Sigmoid colon (tissue), 7 donors: Measurements from ENCODE around the gene MYO7B. TPM values are rescaled to one million over a fixed set of nuclear protein-coding genes. Genes with fewer than 3 reads are reported as not detected.

Experiments
- DNase-seq: peaks from one replicate; pipeline ENCODE4 v3.0.0-alpha.2; 2019
- H3K27ac ChIP-seq, 4 donors: fragments of 200-600 bp; sonication (generic); one replicate each; pipeline ENCODE4 v1.5.1; 2016 to 2019; ENCODE audit warnings: mild to moderate bottlenecking in 1 of 4
- H3K27me3 ChIP-seq, 3 donors: fragments of 200-600 bp; sonication (generic); one replicate each; pipeline ENCODE4 v1.5.1; 2019; ENCODE audit warnings: mild to moderate bottlenecking in 1 of 3
- H3K36me3 ChIP-seq, 4 donors: fragments of 200-600 bp; sonication (generic); one replicate each; pipeline ENCODE4 v1.5.1; 2016 to 2019
- H3K4me1 ChIP-seq, 4 donors: fragments of 200-600 bp; sonication (generic); one replicate each; pipeline ENCODE4 v1.5.1; 2017 to 2019
- H3K4me3 ChIP-seq, 4 donors: fragments of 200-600 bp; sonication (generic); one replicate each; pipeline ENCODE4 v1.5.1; 2017 to 2019; ENCODE audit warnings: mild to moderate bottlenecking in 2 of 4, moderate library complexity in 1 of 4
- H3K9me3 ChIP-seq, 4 donors: fragments of 200-600 bp in 3 of 4; sonication (generic) in 3 of 4; one replicate each; pipeline versions ENCODE4 v1.5.1 to v1.6.1; 2013 to 2019
- CTCF ChIP-seq, 4 experiments: fragments of 450-650 bp in 3 of 4; fragments of 200-600 bp in 1 of 4; IDR thresholded peaks; one replicate each; pipeline ENCODE4 v1.5.1; 2016 to 2019; ENCODE audit warnings: antibody characterized with exemption in 4 of 4, mild to moderate bottlenecking in 3 of 4, moderate library complexity in 2 of 4
- EP300 ChIP-seq, 4 donors: sonication (generic); formaldehyde crosslinking; IDR thresholded peaks; one replicate each; pipeline ENCODE4 v1.6.1; 2017; ENCODE audit warnings: antibody characterized with exemption in 4 of 4
- POLR2A ChIP-seq, 2 donors: fragments of 450-650 bp; IDR thresholded peaks; one replicate each; pipeline ENCODE4 v1.6.1; 2016; ENCODE audit warnings: antibody characterized with exemption in 2 of 2, mild to moderate bottlenecking in 2 of 2, moderate library complexity in 2 of 2
- POLR2AphosphoS5 ChIP-seq, 4 donors: sonication (generic); formaldehyde crosslinking; IDR thresholded peaks; one replicate each; pipeline ENCODE4 v1.6.1; 2017; ENCODE audit warnings: antibody characterized with exemption in 4 of 4
- WGBS, 2 donors: extraction: QIAGEN DNeasy Blood & Tissue Kit; methylation state at CpG; one replicate each; pipeline ENCODE4 v1.1.7; 2013; 5-methylcytosine and 5-hydroxymethylcytosine counted together
- intact Hi-C: fragments of 100-400 bp; cut with DNase I; formaldehyde crosslinking; loops from one replicate; pipeline ENCODE4 v1.15.1; 2023
- polyA plus RNA-seq, 3 donors: library from polyadenylated mRNA; stranded (reverse); fragments of 200-250 nt; gene quantifications; one replicate each; pipeline ENCODE4 v1.2.3, GENCODE V29; 2013
- total RNA-seq, 4 donors: library from RNA; depleted of rRNA; stranded (reverse); fragments of >200 nt; gene quantifications; one replicate each; pipeline ENCODE4 v1.1.0, GENCODE V29; 2016
- donor health status: healthy with polysubstance abuse.
- donor health status: Bipolar disorder and iron deficiency.
- donor health status: healthy.

The MYO7B gene
- total and polyA plus RNA-seq, 7 donors = 0.54 to 128 (median 30.3) TPM; not detected in 1

DNA sequence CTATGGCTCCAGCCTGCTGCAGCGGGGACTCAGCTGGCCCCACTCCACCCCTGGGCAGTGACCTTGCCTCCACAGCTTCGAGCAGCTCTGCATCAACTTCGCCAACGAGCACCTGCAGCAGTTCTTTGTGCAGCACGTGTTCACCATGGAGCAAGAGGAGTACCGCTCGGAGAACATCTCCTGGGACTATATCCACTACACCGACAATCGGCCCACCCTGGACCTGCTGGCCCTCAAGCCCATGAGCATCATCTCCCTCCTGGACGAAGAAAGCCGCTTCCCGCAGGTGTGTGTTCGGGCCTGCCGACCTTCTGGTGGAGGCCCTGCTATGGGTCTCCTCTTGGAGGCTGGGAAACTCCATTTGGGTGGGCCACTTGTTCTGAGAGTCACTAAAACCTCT, 48.6 kb downstream of the MYO7B start:
- 95% methylated on average over 14 of the region's 14 CpGs for WGBS, 2 donors
- no peaks in the 10 kb centered on the region for H3K27me3 ChIP-seq
- TF ChIP-seq POLR2A (IDR thresholded peaks at IDR 0.05) = no peak
- TF ChIP-seq EP300 (IDR thresholded peaks at IDR 0.05) = no peak
- H3K36me3 ChIP-seq = no peaks in the 10 kb centered on the region
- H3K4me3 ChIP-seq = no peak overlapping the region
- intact Hi-C loops = no loop called here
- no peak overlapping the region for H3K27ac ChIP-seq
- no peaks in the 10 kb centered on the region for H3K9me3 ChIP-seq
- no peaks in the 10 kb centered on the region for H3K4me1 ChIP-seq
- no peak for DNase-seq

- no peaks in the 10 kb centered on the region for H3K36me3 ChIP-seq
- H3K9me3 ChIP-seq = no peaks in the 10 kb centered on the region
- no peak for DNase-seq
- H3K4me3 ChIP-seq = no peak overlapping the region
- no peak overlapping the region for H3K27ac ChIP-seq
- WGBS, 2 donors = 83% methylated on average over 8 of the region's 8 CpGs
- TF ChIP-seq POLR2AphosphoS5 (IDR thresholded peaks at IDR 0.05) (no peak), POLR2A (IDR thresholded peaks at IDR 0.05) (no peak), EP300 (IDR thresholded peaks at IDR 0.05) (no peak), CTCF (IDR thresholded peaks at IDR 0.05) (no peak)
- intact Hi-C loops = no loop called here
- H3K27me3 ChIP-seq = no peaks in the 10 kb centered on the region
- no peaks in the 10 kb centered on the region for H3K4me1 ChIP-seq
These were observed 49.1 kb downstream of the MYO7B start for GRCh38 chr2:127584516-127585033.

DNA sequence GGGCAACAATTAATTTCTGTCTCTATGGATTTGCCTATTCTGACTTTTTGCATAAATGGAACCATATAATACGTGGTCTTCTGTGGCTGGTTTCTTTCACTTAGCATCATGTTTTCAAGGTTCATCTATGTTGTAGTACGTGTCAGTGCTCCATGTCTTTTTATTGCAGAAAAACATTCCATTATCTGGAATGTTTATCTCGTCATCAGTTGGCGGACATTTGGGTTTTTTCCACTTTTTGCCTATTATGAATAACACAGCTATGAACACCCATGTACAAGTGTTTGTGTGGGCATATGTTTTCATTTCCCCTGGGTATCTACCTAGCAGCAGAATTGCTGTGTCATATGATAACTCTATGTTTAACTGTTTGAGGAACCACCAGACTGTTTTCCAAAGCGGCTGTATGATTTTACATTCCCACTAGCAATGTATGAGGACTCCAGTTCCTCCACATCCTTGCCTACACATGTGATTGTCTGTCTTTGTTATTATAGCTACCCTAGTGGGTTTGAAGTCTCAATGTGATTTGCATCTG, 49.9 kb downstream of the MYO7B start:
- Histone ChIP-seq H3K4me3 (no peak overlapping the region), H3K27ac (no peak overlapping the region), H3K4me1 (no peaks in the 10 kb centered on the region), H3K9me3 (no peaks in the 10 kb centered on the region), H3K36me3 (no peaks in the 10 kb centered on the region), H3K27me3 (no peaks in the 10 kb centered on the region)
- TF ChIP-seq CTCF (IDR thresholded peaks at IDR 0.05) (no peak), EP300 (IDR thresholded peaks at IDR 0.05) (no peak), POLR2AphosphoS5 (IDR thresholded peaks at IDR 0.05) (no peak), POLR2A (IDR thresholded peaks at IDR 0.05) (no peak)
- 86 to 93% methylated on average over 5 of the region's 5 CpGs for WGBS, 2 donors
- intact Hi-C loops = no loop called here
- no peak for DNase-seq

- TF ChIP-seq POLR2AphosphoS5 (IDR thresholded peaks at IDR 0.05) = no peak
- no peak for TF ChIP-seq POLR2A (IDR thresholded peaks at IDR 0.05)
- no peak for TF ChIP-seq EP300 (IDR thresholded peaks at IDR 0.05)
- TF ChIP-seq CTCF (IDR thresholded peaks at IDR 0.05) = no peak
- H3K36me3 ChIP-seq = no peaks in the 10 kb centered on the region
- WGBS, 2 donors = 91% methylated on average over 6 of the region's 6 CpGs
These were observed 50.7 kb downstream of the MYO7B start for GRCh38 chr2:127586136-127586535.

GRCh38 chr2:127586746-127587295, 51.3 kb downstream of the MYO7B start:
- no peaks in the 10 kb centered on the region for H3K9me3 ChIP-seq
- H3K4me1 ChIP-seq = no peaks in the 10 kb centered on the region
- DNase-seq = no peak
- H3K27ac ChIP-seq = no peak overlapping the region
- intact Hi-C loops = no loop called here
- 80 to 91% methylated on average over 4 of the region's 4 CpGs for WGBS, 2 donors
- no peaks in the 10 kb centered on the region for H3K36me3 ChIP-seq
- no peak overlapping the region for H3K4me3 ChIP-seq
- no peak for TF ChIP-seq CTCF (IDR thresholded peaks at IDR 0.05)
- no peak for TF ChIP-seq POLR2A (IDR thresholded peaks at IDR 0.05)
- no peak for TF ChIP-seq POLR2AphosphoS5 (IDR thresholded peaks at IDR 0.05)
- no peak for TF ChIP-seq EP300 (IDR thresholded peaks at IDR 0.05)
- no peaks in the 10 kb centered on the region for H3K27me3 ChIP-seq

More at GRCh38 chr2:127586136-127586535, 50.7 kb downstream of the MYO7B start:
- intact Hi-C loops = no loop called here
- no peak for DNase-seq
- Histone ChIP-seq H3K9me3 (no peaks in the 10 kb centered on the region), H3K4me3 (no peak overlapping the region), H3K4me1 (no peaks in the 10 kb centered on the region), H3K27ac (no peak overlapping the region), H3K27me3 (no peaks in the 10 kb centered on the region)
